ENCODE data around the gene NR2C2. TPM values are rescaled to one million over a fixed set of nuclear protein-coding genes. Genes with fewer than 3 reads are reported as not detected.
"Not testable (repeated sequence)": the region's sequence is repeated elsewhere in the genome, so short reads cannot be mapped to it uniquely, and the experiment has no call there.

The NR2C2 gene
- 16.4 and 20.1 TPM in 2 replicates for total RNA-seq (2014; rRNA removed)
- 9.9 TPM for polyA plus RNA-seq (2012)

- DNase-seq (ENCODE audit: low read depth) = peak; percentile 80
These were observed at the start of gene NR2C2 for GRCh38 chr3:14947100-14947885. NR2C2 (plus strand) TSS chr3:14947583; CDS start chr3:15003915, 56,332 bp downstream.

GRCh38 chr3:14898929-14899328 is 48.5 kb upstream of the NR2C2 start:
- DNase-seq (ENCODE audit: low read depth) = no peak

- DNase-seq (ENCODE audit: low read depth) = no peak
These were observed 47.3 kb upstream of the NR2C2 start for GRCh38 chr3:14899993-14900618.

GRCh38 chr3:14900881-14901873 is 46.2 kb upstream of the NR2C2 start:
- DNase-seq (ENCODE audit: low read depth) = no peak

- peak; percentile 12 for DNase-seq (ENCODE audit: low read depth)
These were observed 44.7 kb upstream of the NR2C2 start for GRCh38 chr3:14902719-14903118.

GRCh38 chr3:14903501-14903900 is 43.9 kb upstream of the NR2C2 start:
- DNase-seq (ENCODE audit: low read depth) = not testable (repeated sequence)

GRCh38 chr3:14905055-14905657 is 42.2 kb upstream of the NR2C2 start:
- no peak for DNase-seq (ENCODE audit: low read depth)

- no peak for DNase-seq (ENCODE audit: low read depth)
These were observed 40.9 kb upstream of the NR2C2 start for GRCh38 chr3:14906355-14906971.

- no peak for DNase-seq (ENCODE audit: low read depth)
These were observed 40.1 kb upstream of the NR2C2 start for GRCh38 chr3:14907043-14907966.

GRCh38 chr3:14909250-14909649 is 38.1 kb upstream of the NR2C2 start:
- DNase-seq (ENCODE audit: low read depth) = no peak

- no peak for DNase-seq (ENCODE audit: low read depth)
These were observed 35.7 kb upstream of the NR2C2 start for GRCh38 chr3:14911651-14912050.

GRCh38 chr3:14913071-14913925 is 34.1 kb upstream of the NR2C2 start:
- DNase-seq (ENCODE audit: low read depth) = no peak

GRCh38 chr3:14913926-14914778 is 33.2 kb upstream of the NR2C2 start:
- DNase-seq (ENCODE audit: low read depth) = no peak

- DNase-seq (ENCODE audit: low read depth) = no peak
These were observed 32.6 kb upstream of the NR2C2 start for GRCh38 chr3:14914779-14915117.

GRCh38 chr3:14915636-14916222 is 31.7 kb upstream of the NR2C2 start:
- no peak for DNase-seq (ENCODE audit: low read depth)

- DNase-seq (ENCODE audit: low read depth) = no peak
These were observed 29.0 kb upstream of the NR2C2 start for GRCh38 chr3:14918356-14918860.

- no peak for DNase-seq (ENCODE audit: low read depth)
These were observed 26.8 kb upstream of the NR2C2 start for GRCh38 chr3:14920536-14920935.

Data from LHCN-M2 (cell line).